ENCODE results near the gene VEGFC. TPM values are rescaled to one million over a fixed set of nuclear protein-coding genes. Genes with fewer than 3 reads are reported as not detected.

VEGFC gene
- polyA plus RNA-seq, 1 of the 3 experiments (the other 2 are of a cell fraction): 81.9 TPM

- TF ChIP-seq IRF3 (IDR thresholded peaks at IDR 0.05; ENCODE audit: low read depth, low read length) (no peak), JUND (IDR thresholded peaks at IDR 0.05) (no peak), NRF1 (IDR thresholded peaks at IDR 0.05; ENCODE audit: low read depth, low read length) (no peak), MEF2A (IDR thresholded peaks at IDR 0.05; ENCODE audit: borderline replicate concordance, low read depth) (no peak), USF2 (IDR thresholded peaks at IDR 0.05; ENCODE audit: borderline replicate concordance, low read depth, low read length) (no peak), RXRA (IDR thresholded peaks at IDR 0.05; ENCODE audit: borderline replicate concordance, low read depth) (no peak), FOXM1 (IDR thresholded peaks at IDR 0.05; ENCODE audit: low read depth) (no peak)
These were observed 51.5 kb downstream of the VEGFC start (continued) for GRCh38 chr4:176741253-176741652.

- 8% methylated on average over 2 of the region's 2 CpGs for WGBS (ENCODE audit: low lambda C conversion rate)
- Histone ChIP-seq H3K27ac (ENCODE audit: low read depth in 2 of 2, low read length in 1 of 2) (peak overlapping the region in 1 of 2 experiments; percentile 62; a peak in 2 of 4 replicates), H3K36me3 (replicated peaks in 1 of 2; ENCODE audit: control insufficient read depth in 1 of 2, insufficient read depth in 2 of 2, low read length in 1 of 2) (peaks cover 0 to 33% of the 10 kb centered on the region in 2 experiments), H3K9ac (no peak overlapping the region), H3K4me3 (ENCODE audit: low read depth in 2 of 2, low read length in 1 of 2) (no peak overlapping the region), H2AFZ (ENCODE audit: low read depth) (no peak overlapping the region), H3K4me2 (0 out of 2 replicates have a peak overlapping the region, but pooled peaks have one; percentile 1), H3K9me3 (no peaks in the 10 kb centered on the region; the same call in 1 of the 2 replicates), H3F3A (replicated peaks; ENCODE audit: insufficient read depth) (peaks cover 66% of the 10 kb centered on the region), H3K79me2 (ENCODE audit: insufficient read depth) (peaks cover 94% of the 10 kb centered on the region), H3K9me2 (no peaks in the 10 kb centered on the region), H3K27me3 (ENCODE audit: insufficient read depth) (no peaks in the 10 kb centered on the region), H3K4me1 (ENCODE audit: control insufficient read depth in 1 of 2, insufficient read depth in 2 of 2, low read depth in 1 of 2, low read length in 1 of 2) (peaks cover 0 to 29% of the 10 kb centered on the region in 2 experiments; a peak in 2 of 4 replicates), H4K20me1 (ENCODE audit: insufficient read depth) (peaks cover 91% of the 10 kb centered on the region)
- POLR2A ChIA-PET: no interaction called here
- TF ChIP-seq EZH2phosphoT487 (IDR thresholded peaks at IDR 0.05; ENCODE audit: borderline replicate concordance, low read depth) (no peak), NFIC (IDR thresholded peaks at IDR 0.05; ENCODE audit: borderline replicate concordance) (0 out of 2 replicates have a peak, but pooled peaks have one; percentile 26), JUND (IDR thresholded peaks at IDR 0.05) (peak; percentile 48), REST (IDR thresholded peaks at IDR 0.05; ENCODE audit: low read depth, low read length) (peak; percentile 92), POLR2AphosphoS5 (IDR thresholded peaks at IDR 0.05; ENCODE audit: low read depth, low read length) (peak; percentile 0; the same call in 1 of the 2 replicates), RFX5 (IDR thresholded peaks at IDR 0.05; ENCODE audit: low read length) (no peak), PBX3 (IDR thresholded peaks at IDR 0.05) (0 out of 2 replicates have a peak, but pooled peaks have one; percentile 29), FOSL2 (IDR thresholded peaks at IDR 0.05; ENCODE audit: borderline replicate concordance, low read depth) (peak; percentile 67; the same call in 1 of the 2 replicates), GATA2 (CRISPR knock-in tag; IDR thresholded peaks at IDR 0.05) (no peak)
- CTCF ChIA-PET: no interaction called here
- no peak for DNase-seq
These were observed 57.4 kb downstream of the VEGFC start for GRCh38 chr4:176735300-176735699.

Data from SK-N-SH (cell line).